Smooth muscle cell (in vitro differentiated cells): ENCODE data around the gene F12. TPM values are rescaled to one million over a fixed set of nuclear protein-coding genes. Genes with fewer than 3 reads are reported as not detected.
"Not testable (repeated sequence)": the region's sequence is repeated elsewhere in the genome, so short reads cannot be mapped to it uniquely, and the experiment has no call there.

Experiments used
- DNase-seq: peaks from one replicate; lab custom pipeline; 2025; ENCODE audit not compliant: unreplicated experiment; lab: John Stamatoyannopoulos, UW
- H2AFZ ChIP-seq: fragments of 200-600 bp; sonication (generic); 2 replicates; pipeline ENCODE4 v1.6.0; 2016; ENCODE audit warnings: antibody characterized with exemption, low read depth, mild to moderate bottlenecking
- H3F3A ChIP-seq: fragments of 200-600 bp; sonication (generic); 2 replicates; pipeline ENCODE4 v1.6.0; 2017; ENCODE audit warnings: antibody characterized with exemption, low read depth
- H3K27ac ChIP-seq: fragments of 200-600 bp; sonication (generic); 2 replicates; pipeline ENCODE4 v1.5.1; 2016; ENCODE audit warnings: low read depth, mild to moderate bottlenecking
- H3K27me3 ChIP-seq: fragments of 200-600 bp; sonication (generic); 2 replicates; pipeline ENCODE4 v1.6.1; 2016; ENCODE audit warnings: low read depth, mild to moderate bottlenecking
- H3K36me3 ChIP-seq: fragments of 200-600 bp; sonication (generic); 2 replicates; pipeline ENCODE4 v1.5.1; 2016; ENCODE audit warnings: low read depth
- H3K4me1 ChIP-seq: fragments of 200-600 bp; sonication (generic); 2 replicates; pipeline ENCODE4 v1.5.1; 2016; ENCODE audit warnings: low read depth
- H3K4me2 ChIP-seq: fragments of 200-600 bp; sonication (generic); 2 replicates; pipeline ENCODE4 v1.6.0; 2016; ENCODE audit warnings: mild to moderate bottlenecking
- H3K4me3 ChIP-seq: fragments of 200-600 bp; sonication (generic); 2 replicates; pipeline ENCODE4 v1.5.1; 2016; ENCODE audit warnings: mild to moderate bottlenecking
- H3K79me2 ChIP-seq: fragments of 200-600 bp; sonication (generic); 2 replicates; pipeline ENCODE4 v1.6.0; 2016; ENCODE audit warnings: low read depth, mild to moderate bottlenecking
- H3K9ac ChIP-seq: fragments of 200-600 bp; sonication (generic); 2 replicates; pipeline ENCODE4 v1.6.0; 2016; ENCODE audit warnings: low read depth
- H3K9me3 ChIP-seq: fragments of 200-600 bp; sonication (generic); replicated peaks from 2 replicates; pipeline ENCODE4 v1.5.1; 2016; ENCODE audit warnings: low read depth
- H4K20me1 ChIP-seq: fragments of 200-600 bp; sonication (generic); 2 replicates; pipeline ENCODE4 v1.6.0; 2016; ENCODE audit warnings: low read depth
- CTCF ChIP-seq: fragments of 200-600 bp; sonication (generic); IDR thresholded peaks from 2 replicates; pipeline ENCODE4 v1.5.1; 2017; ENCODE audit warnings: borderline replicate concordance, mild to moderate bottlenecking, antibody characterized with exemption; ENCODE audit not compliant: insufficient read depth, poor library complexity, severe bottlenecking
- WGBS: methylation state at CpG from one replicate; pipeline ENCODE4 v1.1.7; 2016; ENCODE audit warnings: low lambda C conversion rate; 5-methylcytosine and 5-hydroxymethylcytosine counted together
- polyA plus RNA-seq: library from polyadenylated mRNA; unstranded; fragments of >200 nt; fragmentation: Nextera tagmentation; extraction: Ambion mirVana; gene quantifications from 2 replicates; pipeline ENCODE4 v1.2.1, GENCODE V29; 2016
- total RNA-seq: library from RNA; depleted of rRNA; stranded (reverse); fragments of >200 nt; gene quantifications from 2 replicates; pipeline ENCODE4 v1.2.3, GENCODE V29; 2014

The F12 gene
- total and polyA plus RNA-seq, 2 experiments from 2014 or later: 3.6 to 15.0 TPM

GRCh38 chr5:177361418-177362291 is 47.7 kb downstream of the F12 start:
- DNase-seq: no peak
- H3K27ac ChIP-seq: no peak overlapping the region
- peaks cover 17% of the 10 kb centered on the region for H3K4me1 ChIP-seq
- no peaks in the 10 kb centered on the region for H3K79me2 ChIP-seq
- no peak overlapping the region for H3K4me2 ChIP-seq
- no peak overlapping the region for H3K4me3 ChIP-seq
- no peaks in the 10 kb centered on the region for H3K9me3 ChIP-seq
- 93% methylated on average over 6 of the region's 6 CpGs for WGBS
- no peaks in the 10 kb centered on the region for H3F3A ChIP-seq
- H3K36me3 ChIP-seq: no peaks in the 10 kb centered on the region
- no peaks in the 10 kb centered on the region for H4K20me1 ChIP-seq
- H2AFZ ChIP-seq: no peak overlapping the region
- H3K9ac ChIP-seq: no peak overlapping the region
- no peaks in the 10 kb centered on the region for H3K27me3 ChIP-seq
- no peak for TF ChIP-seq CTCF

- not testable (repeated sequence) for DNase-seq, H4K20me1 ChIP-seq, H3K27ac ChIP-seq, H3K27me3 ChIP-seq, H3K4me3 ChIP-seq, H3K9me3 ChIP-seq, H3K79me2 ChIP-seq, H2AFZ ChIP-seq, H3F3A ChIP-seq, H3K9ac ChIP-seq, H3K36me3 ChIP-seq, H3K4me2 ChIP-seq
- 89% methylated on average over 7 of the region's 7 CpGs for WGBS
- peaks cover 11% of the 10 kb centered on the region for H3K4me1 ChIP-seq
Measured at GRCh38 chr5:177360740-177361139, 48.6 kb downstream of the F12 start.

- WGBS: 91% methylated on average over 3 of the region's 3 CpGs
- H3K4me2 ChIP-seq: no peak overlapping the region
Measured at GRCh38 chr5:177359860-177360259, 49.5 kb downstream of the F12 start.

GRCh38 chr5:177359451-177359851 is 49.9 kb downstream of the F12 start:
- Histone ChIP-seq H3K4me3 (no peak overlapping the region), H3K27me3 (no peaks in the 10 kb centered on the region), H3K27ac (no peak overlapping the region), H3K4me1 (peaks cover 11% of the 10 kb centered on the region), H3K79me2 (no peaks in the 10 kb centered on the region), H2AFZ (no peak overlapping the region), H3K36me3 (no peaks in the 10 kb centered on the region), H4K20me1 (no peaks in the 10 kb centered on the region), H3K9me3 (no peaks in the 10 kb centered on the region), H3K9ac (no peak overlapping the region), H3F3A (no peaks in the 10 kb centered on the region), H3K4me2 (no peak overlapping the region)
- no peak for DNase-seq
- TF ChIP-seq CTCF: no peak
- 84% methylated on average over 6 of the region's 6 CpGs for WGBS

More at GRCh38 chr5:177359860-177360259, 49.5 kb downstream of the F12 start:
- Histone ChIP-seq H3K9ac (no peak overlapping the region), H2AFZ (no peak overlapping the region), H3K4me1 (peaks cover 11% of the 10 kb centered on the region), H3K27ac (no peak overlapping the region), H4K20me1 (no peaks in the 10 kb centered on the region), H3K36me3 (no peaks in the 10 kb centered on the region), H3K27me3 (no peaks in the 10 kb centered on the region), H3K9me3 (no peaks in the 10 kb centered on the region), H3K79me2 (no peaks in the 10 kb centered on the region), H3K4me3 (no peak overlapping the region), H3F3A (no peaks in the 10 kb centered on the region)
- DNase-seq: no peak
- no peak for TF ChIP-seq CTCF
